GM12873 (cell line): ENCODE measurements around the gene ADGRL2.

Experiments
- TF ChIP-seq, protein P1 (sequence below): IDR thresholded peaks from 2 replicates; pipeline ENCODE4 v1.5.1; 2012; ENCODE audit warnings: low read depth, mild to moderate bottlenecking, moderate library complexity, low read length, control low read depth; ENCODE audit not compliant: insufficient read depth; ENCODE audit errors: missing control alignments

The ADGRL2 gene

DNA sequence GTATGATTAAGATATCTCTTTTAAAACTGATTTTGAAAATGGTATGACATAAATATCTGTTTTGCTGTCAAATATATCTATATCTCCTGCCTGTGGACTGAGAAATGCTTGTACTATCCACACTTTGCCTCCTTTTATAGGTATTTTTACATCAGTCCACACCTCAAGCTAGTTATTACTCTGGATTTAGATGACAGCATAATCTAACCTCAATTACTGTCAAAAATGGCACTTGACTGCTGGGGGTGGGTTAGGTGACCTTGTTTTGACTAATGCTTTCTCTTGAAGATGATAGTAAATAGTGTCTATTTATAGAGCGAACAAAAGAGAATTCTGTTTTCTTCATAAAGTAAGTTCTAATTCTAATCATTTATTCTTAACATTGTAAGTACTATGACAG lies 9.1 kb downstream of the ADGRL2 start:
- TF ChIP-seq, protein P1, sequence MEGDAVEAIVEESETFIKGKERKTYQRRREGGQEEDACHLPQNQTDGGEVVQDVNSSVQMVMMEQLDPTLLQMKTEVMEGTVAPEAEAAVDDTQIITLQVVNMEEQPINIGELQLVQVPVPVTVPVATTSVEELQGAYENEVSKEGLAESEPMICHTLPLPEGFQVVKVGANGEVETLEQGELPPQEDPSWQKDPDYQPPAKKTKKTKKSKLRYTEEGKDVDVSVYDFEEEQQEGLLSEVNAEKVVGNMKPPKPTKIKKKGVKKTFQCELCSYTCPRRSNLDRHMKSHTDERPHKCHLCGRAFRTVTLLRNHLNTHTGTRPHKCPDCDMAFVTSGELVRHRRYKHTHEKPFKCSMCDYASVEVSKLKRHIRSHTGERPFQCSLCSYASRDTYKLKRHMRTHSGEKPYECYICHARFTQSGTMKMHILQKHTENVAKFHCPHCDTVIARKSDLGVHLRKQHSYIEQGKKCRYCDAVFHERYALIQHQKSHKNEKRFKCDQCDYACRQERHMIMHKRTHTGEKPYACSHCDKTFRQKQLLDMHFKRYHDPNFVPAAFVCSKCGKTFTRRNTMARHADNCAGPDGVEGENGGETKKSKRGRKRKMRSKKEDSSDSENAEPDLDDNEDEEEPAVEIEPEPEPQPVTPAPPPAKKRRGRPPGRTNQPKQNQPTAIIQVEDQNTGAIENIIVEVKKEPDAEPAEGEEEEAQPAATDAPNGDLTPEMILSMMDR: no peak

DNA sequence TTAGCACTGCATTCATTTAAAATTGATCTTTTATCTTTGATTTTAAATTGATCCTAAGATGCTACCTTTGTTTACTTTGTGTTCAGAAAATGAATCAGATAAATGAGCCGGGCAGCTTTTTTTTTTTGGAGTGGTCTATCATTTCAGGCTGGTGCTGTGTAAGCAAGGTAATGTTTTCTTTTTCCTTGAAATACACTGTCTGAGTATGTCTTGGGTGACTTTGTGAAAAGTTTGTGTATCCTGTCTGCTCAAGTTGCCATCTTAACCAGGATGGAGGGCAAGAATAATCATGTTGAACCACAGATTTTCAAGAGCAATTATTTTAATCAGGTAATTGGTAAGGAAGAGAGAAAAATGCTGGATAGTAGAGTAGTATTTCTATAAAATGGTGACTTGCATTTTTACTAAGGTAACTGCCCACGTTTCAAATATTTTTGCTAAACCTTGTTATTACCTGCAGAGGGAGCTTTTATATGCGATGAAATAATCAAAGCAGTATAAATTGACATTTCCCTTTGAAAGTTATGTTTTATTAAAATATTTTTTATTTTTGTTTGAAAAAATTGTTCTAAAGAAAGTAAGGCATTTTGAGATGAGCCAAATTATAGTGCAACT lies 11.1 kb downstream of the ADGRL2 start:
- TF ChIP-seq, protein P1: peak; percentile 9

- TF ChIP-seq, protein P1: no peak
These were observed 12.0 kb downstream of the ADGRL2 start for GRCh38 chr1:81812712-81813111.

- TF ChIP-seq, protein P1: no peak
These were observed 13.0 kb downstream of the ADGRL2 start for GRCh38 chr1:81813691-81814090.

GRCh38 chr1:81819613-81820012 lies 18.9 kb downstream of the ADGRL2 start:
- TF ChIP-seq, protein P1: no peak

- TF ChIP-seq, protein P1: no peak
These were observed 20.0 kb downstream of the ADGRL2 start for GRCh38 chr1:81820765-81821164.

GRCh38 chr1:81823082-81823481 lies 22.3 kb downstream of the ADGRL2 start:
- TF ChIP-seq, protein P1: no peak
